Breast epithelium (tissue), 4 donors: Measurements from ENCODE around the gene SPOCK1. TPM values are rescaled to one million over a fixed set of nuclear protein-coding genes. Genes with fewer than 3 reads are reported as not detected.

Experiments
- DNase-seq, 2 donors: peaks; one replicate each; pipeline ENCODE4 v3.0.0-alpha.2; 2019; ENCODE audit warnings: low spot score in 2 of 2
- H3K27ac ChIP-seq, 2 donors: fragments of 200-600 bp; sonication (generic) in 1 of 2; one replicate each; pipeline ENCODE4 v1.5.1; 2016 to 2019; ENCODE audit warnings: mild to moderate bottlenecking in 1 of 2
- H3K27me3 ChIP-seq, 2 donors: fragments of 200-600 bp; sonication (generic) in 1 of 2; one replicate each; pipeline versions ENCODE4 v1.5.1 to v1.6.0; 2017 to 2019; ENCODE audit warnings: control low read depth in 1 of 2, mild to moderate bottlenecking in 1 of 2
- H3K36me3 ChIP-seq: fragments of 200-600 bp; one replicate; pipeline ENCODE4 v1.5.1; 2019
- H3K4me1 ChIP-seq, 2 donors: fragments of 200-600 bp; sonication (generic); one replicate each; pipeline ENCODE4 v1.5.1; 2016 to 2019; ENCODE audit warnings: control low read depth in 1 of 2
- H3K4me3 ChIP-seq, 3 donors: fragments of 200-600 bp; sonication (generic); 1 replicate in 2 of 3; 2 replicates in 1 of 3; pipeline ENCODE4 v1.5.1; 2016 to 2019; ENCODE audit warnings: mild to moderate bottlenecking in 3 of 3, moderate library complexity in 2 of 3
- H3K9me3 ChIP-seq, 2 donors: fragments of 200-600 bp; sonication (generic) in 1 of 2; one replicate each; pipeline ENCODE4 v1.5.1; 2016 to 2019; ENCODE audit warnings: control low read depth in 1 of 2
- POLR2A ChIP-seq: fragments of 450-650 bp; IDR thresholded peaks from one replicate; pipeline ENCODE4 v1.6.1; 2016; ENCODE audit warnings: antibody characterized with exemption, mild to moderate bottlenecking, moderate library complexity
- POLR2AphosphoS5 ChIP-seq, 3 donors: sonication (generic); formaldehyde crosslinking; IDR thresholded peaks; one replicate each; pipeline ENCODE4 v1.6.1; 2017; ENCODE audit warnings: antibody characterized with exemption in 3 of 3
- intact Hi-C: fragments of 100-400 bp; cut with DNase I; formaldehyde crosslinking; loops from one replicate; pipeline ENCODE4 v1.15.1; 2023; ENCODE audit warnings: low total_unique reads
- total RNA-seq, 3 donors: library from RNA; depleted of rRNA; stranded (reverse); fragments of >200 nt; gene quantifications; one replicate each; pipeline ENCODE4 v1.1.0, GENCODE V29; 2016
- TF ChIP-seq, protein P1 (sequence below), 3 donors: fragments of 450-650 bp; IDR thresholded peaks; one replicate each; pipeline ENCODE4 v1.5.1; 2016 to 2017; ENCODE audit warnings: antibody characterized with exemption in 3 of 3, mild to moderate bottlenecking in 3 of 3, moderate library complexity in 3 of 3

The SPOCK1 gene
- total RNA-seq, 3 donors from 2014 or later = 14.5 to 52.0 (median 24.3) TPM

DNA sequence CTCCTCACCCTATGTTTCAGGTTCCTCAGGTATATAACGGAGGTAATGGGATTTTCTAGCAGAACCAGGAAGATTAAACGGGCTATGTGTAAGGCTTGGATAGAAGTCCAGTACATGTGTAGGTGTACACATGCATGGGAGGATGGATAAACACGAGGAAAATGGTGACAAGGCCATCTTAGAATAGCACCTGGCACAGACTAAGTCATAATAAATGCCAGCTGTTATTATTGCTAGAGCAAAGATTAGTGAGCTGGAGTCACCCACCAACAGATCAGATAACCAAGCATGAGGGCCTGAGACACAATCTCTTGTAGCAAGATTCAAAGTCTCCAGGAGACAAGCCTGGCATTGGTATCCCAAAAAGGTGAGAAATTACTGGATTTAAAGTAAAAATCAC, 21.1 kb downstream of the SPOCK1 start:
- Histone ChIP-seq H3K4me1 (no peaks in the 10 kb centered on the region), H3K4me3 (no peak overlapping the region), H3K27ac (no peak overlapping the region), H3K9me3 (no peaks in the 10 kb centered on the region), H3K27me3 (no peaks in the 10 kb centered on the region), H3K36me3 (no peaks in the 10 kb centered on the region)
- intact Hi-C loops = no loop called here
- no peak for DNase-seq
- TF ChIP-seq POLR2AphosphoS5 (IDR thresholded peaks at IDR 0.05) = no peak
- TF ChIP-seq, protein P1, sequence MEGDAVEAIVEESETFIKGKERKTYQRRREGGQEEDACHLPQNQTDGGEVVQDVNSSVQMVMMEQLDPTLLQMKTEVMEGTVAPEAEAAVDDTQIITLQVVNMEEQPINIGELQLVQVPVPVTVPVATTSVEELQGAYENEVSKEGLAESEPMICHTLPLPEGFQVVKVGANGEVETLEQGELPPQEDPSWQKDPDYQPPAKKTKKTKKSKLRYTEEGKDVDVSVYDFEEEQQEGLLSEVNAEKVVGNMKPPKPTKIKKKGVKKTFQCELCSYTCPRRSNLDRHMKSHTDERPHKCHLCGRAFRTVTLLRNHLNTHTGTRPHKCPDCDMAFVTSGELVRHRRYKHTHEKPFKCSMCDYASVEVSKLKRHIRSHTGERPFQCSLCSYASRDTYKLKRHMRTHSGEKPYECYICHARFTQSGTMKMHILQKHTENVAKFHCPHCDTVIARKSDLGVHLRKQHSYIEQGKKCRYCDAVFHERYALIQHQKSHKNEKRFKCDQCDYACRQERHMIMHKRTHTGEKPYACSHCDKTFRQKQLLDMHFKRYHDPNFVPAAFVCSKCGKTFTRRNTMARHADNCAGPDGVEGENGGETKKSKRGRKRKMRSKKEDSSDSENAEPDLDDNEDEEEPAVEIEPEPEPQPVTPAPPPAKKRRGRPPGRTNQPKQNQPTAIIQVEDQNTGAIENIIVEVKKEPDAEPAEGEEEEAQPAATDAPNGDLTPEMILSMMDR (IDR thresholded peaks at IDR 0.05) = no peak
- no peak for TF ChIP-seq POLR2A

DNA sequence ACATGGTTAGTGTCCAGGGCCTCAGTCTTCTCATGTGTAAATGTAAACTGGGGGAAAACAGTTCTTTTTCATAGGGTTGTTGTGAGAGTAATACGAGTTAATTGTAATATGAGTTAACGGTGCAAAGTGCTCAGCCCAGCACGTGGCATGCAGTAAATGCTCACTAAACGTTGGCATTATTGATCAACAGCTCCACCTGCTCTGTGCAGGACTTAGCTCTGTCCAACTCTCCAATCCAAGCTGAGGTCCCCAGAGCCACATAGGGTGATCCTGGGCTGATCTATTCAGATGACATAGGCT, 28.3 kb downstream of the SPOCK1 start:
- DNase-seq = no peak
- TF ChIP-seq POLR2AphosphoS5 (IDR thresholded peaks at IDR 0.05) (no peak), POLR2A (no peak)
- TF ChIP-seq, protein P1 (IDR thresholded peaks at IDR 0.05) = no peak
- intact Hi-C loops = loop anchor here (2.0 kb wide), 1 partner anchor 16 kb away; no protein-coding TSS in a partner anchor
- H3K36me3 ChIP-seq = no peaks in the 10 kb centered on the region
- H3K4me1 ChIP-seq = no peaks in the 10 kb centered on the region
- H3K9me3 ChIP-seq = no peaks in the 10 kb centered on the region
- H3K27ac ChIP-seq = no peak overlapping the region
- no peaks in the 10 kb centered on the region for H3K27me3 ChIP-seq
- H3K4me3 ChIP-seq = no peak overlapping the region

DNA sequence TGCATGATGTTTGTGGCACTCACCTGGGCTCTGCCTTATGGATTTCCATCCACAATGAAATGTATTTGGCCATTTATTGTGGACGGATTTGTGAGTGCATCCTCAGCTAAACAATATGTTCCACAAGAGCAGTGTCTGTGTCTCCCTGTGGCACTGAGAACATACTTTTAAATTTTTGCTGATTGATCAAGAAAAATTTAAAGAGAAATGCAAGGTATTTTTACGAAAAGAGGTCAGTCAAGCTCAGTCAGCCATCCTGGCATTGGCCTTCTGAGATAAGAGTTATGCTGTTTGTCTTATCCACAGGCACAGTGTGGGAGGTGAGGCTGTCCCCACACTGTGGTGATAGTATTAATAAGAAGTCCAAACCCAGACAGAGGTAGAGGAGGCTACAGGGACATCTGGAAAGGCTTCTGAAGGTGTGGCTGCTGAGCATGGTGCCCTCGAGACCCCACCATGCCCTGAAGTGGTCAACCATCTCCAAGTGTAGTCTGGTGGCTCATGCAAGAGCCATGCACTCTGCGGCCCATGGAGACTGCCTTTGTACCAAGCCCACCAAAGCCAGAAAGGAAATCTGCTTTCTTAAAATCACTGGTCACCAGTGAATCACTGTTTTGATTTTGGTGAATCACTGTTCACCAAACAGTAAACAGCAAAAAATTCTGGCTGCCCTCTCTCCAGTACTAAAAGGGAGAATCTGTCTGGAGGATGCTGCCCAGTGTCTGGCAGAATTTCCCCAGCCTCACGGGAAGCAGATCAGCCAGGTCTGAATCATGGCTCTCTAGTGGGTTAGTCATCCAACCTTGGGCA, 28.8 kb downstream of the SPOCK1 start:
- H3K4me1 ChIP-seq = no peaks in the 10 kb centered on the region
- H3K27ac ChIP-seq = no peak overlapping the region
- intact Hi-C loops = loop anchor here (2.0 kb wide), 1 partner anchor 16 kb away; no protein-coding TSS in a partner anchor
- no peak overlapping the region for H3K4me3 ChIP-seq
- no peaks in the 10 kb centered on the region for H3K36me3 ChIP-seq
- H3K9me3 ChIP-seq = no peaks in the 10 kb centered on the region
- TF ChIP-seq, protein P1 (IDR thresholded peaks at IDR 0.05) = no peak
- TF ChIP-seq POLR2A = no peak
- no peak for TF ChIP-seq POLR2AphosphoS5 (IDR thresholded peaks at IDR 0.05)
- no peaks in the 10 kb centered on the region for H3K27me3 ChIP-seq
- no peak for DNase-seq

DNA sequence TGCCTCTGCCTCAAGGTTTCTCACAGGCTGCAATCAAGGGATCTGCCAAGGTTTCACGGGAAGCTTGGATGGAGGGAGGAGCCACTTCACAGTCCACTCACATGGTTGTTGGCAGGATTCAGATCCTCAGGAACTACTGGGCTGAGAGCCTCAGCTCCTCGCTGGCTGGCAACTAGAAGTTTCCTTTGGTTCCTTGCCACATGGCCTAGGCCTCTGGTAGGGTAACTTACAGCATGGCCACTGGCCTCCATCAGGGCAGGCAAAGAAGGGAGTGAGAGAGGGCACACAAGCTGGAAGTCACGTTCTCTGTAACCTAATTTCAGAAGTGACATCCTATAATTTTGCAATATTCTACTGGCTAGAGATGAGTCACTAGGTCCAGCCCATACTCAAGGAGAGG, 32.2 kb downstream of the SPOCK1 start:
- Histone ChIP-seq H3K36me3 (no peaks in the 10 kb centered on the region), H3K27me3 (no peaks in the 10 kb centered on the region), H3K27ac (no peak overlapping the region), H3K9me3 (no peaks in the 10 kb centered on the region), H3K4me3 (no peak overlapping the region), H3K4me1 (no peaks in the 10 kb centered on the region)
- DNase-seq = no peak
- intact Hi-C loops = no loop called here
- TF ChIP-seq POLR2A (no peak), POLR2AphosphoS5 (IDR thresholded peaks at IDR 0.05) (no peak)
- TF ChIP-seq, protein P1 (IDR thresholded peaks at IDR 0.05) = no peak

DNA sequence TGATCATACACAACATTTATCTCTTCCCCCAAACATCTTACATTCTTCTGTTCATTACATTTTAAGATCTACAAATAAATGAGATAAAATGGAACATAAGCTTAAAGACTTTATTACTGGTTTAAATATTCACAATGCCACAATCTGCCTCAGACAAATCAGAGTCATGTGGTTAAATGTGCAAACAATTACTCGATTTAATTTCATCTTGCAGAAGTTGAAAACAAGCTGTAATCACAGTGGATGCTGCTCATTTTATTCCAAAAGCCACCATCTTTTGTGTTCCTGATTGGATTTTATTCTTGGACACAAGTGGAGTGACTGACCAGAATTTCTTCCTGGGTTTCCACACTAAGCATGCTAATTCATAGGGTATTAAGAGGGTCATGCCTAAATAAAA, 33.2 kb downstream of the SPOCK1 start:
- DNase-seq = no peak
- H3K36me3 ChIP-seq = no peaks in the 10 kb centered on the region
- intact Hi-C loops = no loop called here
- TF ChIP-seq, protein P1 (IDR thresholded peaks at IDR 0.05) = no peak
- TF ChIP-seq POLR2AphosphoS5 (IDR thresholded peaks at IDR 0.05) (no peak), POLR2A (no peak)
- H3K4me1 ChIP-seq = no peaks in the 10 kb centered on the region
- no peak overlapping the region for H3K4me3 ChIP-seq
- no peaks in the 10 kb centered on the region for H3K27me3 ChIP-seq
- no peaks in the 10 kb centered on the region for H3K9me3 ChIP-seq
- no peak overlapping the region for H3K27ac ChIP-seq
